ENCODE data around the gene TMEM119.

The TMEM119 gene

GRCh38 chr12:108589840-108590229, 8.0 kb downstream of the TMEM119 start:
- no peak for FAIRE-seq
- DNase-seq (ENCODE audit: insufficient read length, low spot score): no peak
- no peak for TF ChIP-seq CTCF (IDR thresholded peaks at IDR 0.05; ENCODE audit: insufficient read depth, missing control alignments)

- no peak for TF ChIP-seq CTCF (IDR thresholded peaks at IDR 0.05; ENCODE audit: insufficient read depth, missing control alignments)
- FAIRE-seq: no peak
- no peak for DNase-seq (ENCODE audit: insufficient read length, low spot score)
Measured at GRCh38 chr12:108589028-108589839, 8.7 kb downstream of the TMEM119 start.

- no peak for FAIRE-seq
- no peak for DNase-seq (ENCODE audit: insufficient read length, low spot score)
- no peak for TF ChIP-seq CTCF (IDR thresholded peaks at IDR 0.05; ENCODE audit: insufficient read depth, missing control alignments)
Measured at GRCh38 chr12:108587826-108588225, 10.1 kb downstream of the TMEM119 start.

GRCh38 chr12:108586306-108586705, 11.6 kb downstream of the TMEM119 start:
- DNase-seq (ENCODE audit: insufficient read length, low spot score): no peak
- no peak for FAIRE-seq
- no peak for TF ChIP-seq CTCF (IDR thresholded peaks at IDR 0.05; ENCODE audit: insufficient read depth, missing control alignments)

- no peak for TF ChIP-seq CTCF (IDR thresholded peaks at IDR 0.05; ENCODE audit: insufficient read depth, missing control alignments)
- no peak for FAIRE-seq
- no peak for DNase-seq (ENCODE audit: insufficient read length, low spot score)
Measured at GRCh38 chr12:108585864-108586263, 12.0 kb downstream of the TMEM119 start.

- DNase-seq (ENCODE audit: insufficient read length, low spot score) (no peak), FAIRE-seq (no peak)
- TF ChIP-seq CTCF (IDR thresholded peaks at IDR 0.05; ENCODE audit: insufficient read depth, missing control alignments): no peak
Measured at GRCh38 chr12:108584456-108585065, 13.3 kb downstream of the TMEM119 start.

GRCh38 chr12:108583991-108584390, 13.9 kb downstream of the TMEM119 start:
- TF ChIP-seq CTCF (IDR thresholded peaks at IDR 0.05; ENCODE audit: insufficient read depth, missing control alignments): no peak
- no peak for FAIRE-seq
- DNase-seq (ENCODE audit: insufficient read length, low spot score): peak; percentile 79
